AML-193 (cell line): ENCODE results near the gene MACROH2A2.
A peak's percentile ranks its signal among the peaks of the same experiment; 100 is the strongest.
"Not testable (repeated sequence)": the region's sequence is repeated elsewhere in the genome, so short reads cannot be mapped to it uniquely, and the experiment has no call there.

Experiments
- DNase-seq, 2 experiments: peaks; one replicate each; lab custom pipeline; 2025; lab: John Stamatoyannopoulos, UW

The MACROH2A2 gene

GRCh38 chr10:70101068-70101562 lies 48.5 kb downstream of the MACROH2A2 start:
- DNase-seq = not testable (repeated sequence)

GRCh38 chr10:70101668-70102067 lies 49.0 kb downstream of the MACROH2A2 start:
- no peak for DNase-seq

- no peak for DNase-seq
These were observed 54.5 kb downstream of the MACROH2A2 start for GRCh38 chr10:70106958-70107791.

GRCh38 chr10:70109064-70109729 lies 56.6 kb downstream of the MACROH2A2 start:
- DNase-seq = no peak

- no peak for DNase-seq
These were observed 58.9 kb downstream of the MACROH2A2 start for GRCh38 chr10:70111496-70111895.

GRCh38 chr10:70112071-70112470 lies 59.4 kb downstream of the MACROH2A2 start:
- no peak for DNase-seq

- no peak for DNase-seq
These were observed 62.3 kb downstream of the MACROH2A2 start for GRCh38 chr10:70114902-70115301.

- DNase-seq = peak; percentile 12 to 14
These were observed 63.5 kb downstream of the MACROH2A2 start for GRCh38 chr10:70115948-70116682.

GRCh38 chr10:70117646-70118045 lies 65.0 kb downstream of the MACROH2A2 start:
- DNase-seq = no peak

GRCh38 chr10:70118196-70118595 lies 65.5 kb downstream of the MACROH2A2 start:
- DNase-seq = no peak

- no peak for DNase-seq
These were observed 66.6 kb downstream of the MACROH2A2 start for GRCh38 chr10:70119197-70119596.

GRCh38 chr10:70119623-70120022 lies 67.0 kb downstream of the MACROH2A2 start:
- no peak for DNase-seq

- no peak for DNase-seq
These were observed 67.8 kb downstream of the MACROH2A2 start for GRCh38 chr10:70120417-70120816.

- DNase-seq = no peak
These were observed 68.8 kb downstream of the MACROH2A2 start for GRCh38 chr10:70121281-70121949.

- DNase-seq = no peak
These were observed 70.1 kb downstream of the MACROH2A2 start for GRCh38 chr10:70122742-70123141.

GRCh38 chr10:70123166-70123565 lies 70.5 kb downstream of the MACROH2A2 start:
- not testable (repeated sequence) for DNase-seq

- no peak for DNase-seq
These were observed 71.2 kb downstream of the MACROH2A2 start for GRCh38 chr10:70123817-70124216.

- DNase-seq = no peak
These were observed 71.8 kb downstream of the MACROH2A2 start for GRCh38 chr10:70124415-70124814.

GRCh38 chr10:70124918-70125317 lies 72.3 kb downstream of the MACROH2A2 start:
- no peak for DNase-seq

GRCh38 chr10:70125918-70126552 lies 73.4 kb downstream of the MACROH2A2 start:
- DNase-seq = no peak

GRCh38 chr10:70126700-70127395 lies 74.2 kb downstream of the MACROH2A2 start:
- no peak for DNase-seq
